ENCODE data around the gene SEC24B.

Gene SEC24B

DNA sequence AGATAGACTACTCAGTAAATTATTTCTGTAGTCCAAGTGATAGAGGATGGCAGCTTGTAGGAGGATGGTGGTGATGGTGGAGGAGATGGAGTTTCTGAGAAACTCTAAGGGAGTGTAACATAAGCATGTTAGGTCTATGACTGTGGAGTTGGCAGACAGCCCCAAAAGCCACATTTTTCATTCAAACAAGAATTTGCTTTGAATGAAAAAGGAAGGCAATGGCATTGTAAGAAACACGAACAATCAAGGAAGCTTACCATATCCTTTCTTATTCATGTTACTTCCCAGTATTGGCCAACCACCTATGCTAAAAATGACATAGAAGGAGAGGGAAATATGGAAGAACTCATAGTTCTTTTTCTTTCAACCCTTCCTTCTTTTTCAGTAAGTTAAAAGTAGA is 18.7 kb upstream of the SEC24B start:
- Histone ChIP-seq H3K36me3 (ENCODE audit: insufficient read depth, low read length) (no peaks in the 10 kb centered on the region), H3K9ac (ENCODE audit: low read depth, low read length) (no peak overlapping the region), H3K9me3 (ENCODE audit: control insufficient read depth, insufficient read depth, low read length) (no peaks in the 10 kb centered on the region), H3K4me1 (ENCODE audit: insufficient read depth, low read length) (peaks cover 41% of the 10 kb centered on the region)

DNA sequence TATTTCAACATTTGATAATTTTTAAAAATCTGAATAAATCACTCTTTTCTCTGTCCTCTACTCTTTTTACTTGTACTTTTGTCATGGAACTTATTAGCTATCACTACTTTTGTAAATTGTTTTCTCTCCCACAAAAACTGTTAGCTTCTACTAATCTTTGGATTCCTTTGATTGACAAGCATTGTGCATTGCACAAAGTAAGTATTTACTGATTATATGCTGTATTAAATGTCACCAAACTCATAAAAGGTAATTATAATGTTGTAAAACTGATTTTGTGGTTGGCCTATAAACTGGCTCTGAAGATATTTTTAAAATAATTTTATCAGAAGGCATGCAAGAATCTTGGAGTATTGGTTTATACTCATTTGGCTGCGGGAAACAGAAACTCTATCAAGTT is 15.0 kb upstream of the SEC24B start:
- no peaks in the 10 kb centered on the region for H3K36me3 ChIP-seq (ENCODE audit: insufficient read depth, low read length)

DNA sequence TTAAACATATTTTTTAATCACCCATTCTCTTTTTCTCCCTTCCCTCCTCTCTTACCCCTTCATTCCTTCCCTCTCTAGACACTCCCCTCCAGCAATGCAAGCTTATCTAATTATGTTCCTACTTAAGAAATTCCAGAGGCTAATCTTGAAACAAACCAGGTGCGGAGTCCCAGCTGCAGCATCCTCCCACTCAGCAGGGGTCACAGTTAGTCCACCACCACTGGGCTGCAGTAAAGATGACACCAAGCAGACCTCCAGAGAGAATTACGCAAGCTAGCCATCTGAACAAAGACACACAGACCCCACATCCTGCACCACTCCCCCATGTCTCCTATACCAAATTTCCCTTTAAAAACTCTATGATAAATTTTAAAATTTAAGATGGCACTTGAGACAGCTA is 13.9 kb upstream of the SEC24B start:
- H3K4me1 ChIP-seq (ENCODE audit: insufficient read depth, low read length) = peaks cover 27% of the 10 kb centered on the region
- H3K36me3 ChIP-seq (ENCODE audit: insufficient read depth, low read length) = no peaks in the 10 kb centered on the region
- no peak overlapping the region for H3K9ac ChIP-seq (ENCODE audit: low read depth, low read length)
- H3K9me3 ChIP-seq (ENCODE audit: control insufficient read depth, insufficient read depth, low read length) = no peaks in the 10 kb centered on the region

More for the DNA sequence above, 15.0 kb upstream of the SEC24B start:
- no peaks in the 10 kb centered on the region for H3K9me3 ChIP-seq (ENCODE audit: control insufficient read depth, insufficient read depth, low read length)
- peaks cover 32% of the 10 kb centered on the region for H3K4me1 ChIP-seq (ENCODE audit: insufficient read depth, low read length)
- H3K9ac ChIP-seq (ENCODE audit: low read depth, low read length) = no peak overlapping the region

DNA sequence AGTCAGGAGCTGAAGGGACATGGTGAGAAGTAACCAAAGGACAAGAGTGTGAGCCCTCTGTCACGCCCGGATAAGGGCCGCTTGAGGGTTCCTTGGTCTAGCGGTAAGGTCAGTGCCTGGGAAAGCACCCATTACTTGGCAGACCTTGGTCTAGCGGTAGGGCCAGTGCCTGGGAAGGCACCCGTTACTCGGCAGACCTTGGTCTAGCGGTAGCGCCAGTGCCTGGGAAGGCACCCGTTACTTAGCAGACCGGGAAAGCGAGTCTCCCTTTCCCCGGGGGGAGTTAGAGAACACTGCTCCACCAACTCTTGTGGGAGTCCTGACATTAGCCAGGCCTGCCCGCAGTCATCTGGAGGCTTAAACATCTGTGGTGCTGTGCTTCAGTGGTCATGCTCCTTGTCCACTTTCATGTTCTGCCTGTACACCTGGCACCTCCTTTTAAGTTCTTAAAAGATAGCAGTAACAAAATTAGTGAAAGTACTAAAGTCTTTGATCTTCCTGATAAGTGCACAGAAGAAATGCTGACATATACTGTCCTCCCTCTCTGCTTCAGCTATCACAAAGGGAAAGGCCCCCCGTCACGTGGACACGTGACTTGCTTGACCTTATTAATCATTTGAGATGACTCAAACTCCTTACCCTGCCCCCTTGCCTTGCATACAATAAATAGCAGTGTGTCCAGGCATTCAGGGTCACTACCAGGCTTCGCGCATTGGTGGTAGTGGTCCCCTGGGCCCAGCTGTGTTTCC is 9.3 kb upstream of the SEC24B start:
- H3K4me1 ChIP-seq (ENCODE audit: insufficient read depth, low read length) = peaks cover 13% of the 10 kb centered on the region
- no peak overlapping the region for H3K9ac ChIP-seq (ENCODE audit: low read depth, low read length)
- H3K9me3 ChIP-seq (ENCODE audit: control insufficient read depth, insufficient read depth, low read length) = no peaks in the 10 kb centered on the region
- no peaks in the 10 kb centered on the region for H3K36me3 ChIP-seq (ENCODE audit: insufficient read depth, low read length)

DNA sequence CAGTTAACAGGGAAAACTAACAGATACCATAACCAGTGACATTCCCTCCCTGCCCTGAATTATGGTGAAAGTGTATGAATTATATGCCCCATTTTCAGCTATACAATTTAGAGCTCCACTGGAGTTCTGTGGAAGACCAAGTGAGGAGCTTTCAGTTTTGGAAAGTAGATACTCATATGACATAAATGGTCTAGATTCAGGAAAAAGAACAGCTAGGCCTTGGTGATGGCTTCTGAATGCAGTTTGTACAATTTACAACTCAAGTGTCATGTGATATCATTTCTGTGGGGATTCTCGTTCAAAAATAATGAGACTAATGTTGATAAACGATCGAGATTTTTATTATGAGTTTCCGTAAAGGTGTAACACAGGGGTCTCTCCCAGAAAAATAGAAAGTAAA is 8.2 kb upstream of the SEC24B start:
- Histone ChIP-seq H3K9me3 (ENCODE audit: control insufficient read depth, insufficient read depth, low read length) (no peaks in the 10 kb centered on the region), H3K4me1 (ENCODE audit: insufficient read depth, low read length) (peaks cover 4% of the 10 kb centered on the region; the same call in 1 of the 2 replicates)

DNA sequence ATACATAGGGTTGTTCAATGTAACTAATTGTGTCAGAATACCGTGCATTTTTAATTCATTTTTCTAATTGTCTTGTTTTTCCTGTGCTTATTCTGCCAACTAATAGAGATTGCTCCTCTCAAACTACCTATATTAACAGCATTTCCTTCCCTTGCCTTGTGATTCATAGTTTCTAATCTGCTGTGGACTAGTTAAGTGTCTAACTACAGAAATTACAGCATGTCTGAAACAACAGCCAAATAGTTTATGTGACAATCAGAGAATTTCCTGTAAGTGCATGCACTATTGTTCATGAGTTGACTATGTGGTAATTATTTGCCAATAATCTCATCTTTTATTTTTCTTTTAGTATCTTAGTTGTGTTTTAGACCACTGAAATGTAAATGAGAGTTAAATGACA is 4.1 kb upstream of the SEC24B start:
- Histone ChIP-seq H3K4me1 (ENCODE audit: insufficient read depth, low read length) (peaks cover 5% of the 10 kb centered on the region; the same call in 1 of the 2 replicates), H3K9me3 (ENCODE audit: control insufficient read depth, insufficient read depth, low read length) (no peaks in the 10 kb centered on the region), H3K9ac (ENCODE audit: low read depth, low read length) (no peak overlapping the region), H3K36me3 (ENCODE audit: insufficient read depth, low read length) (no peaks in the 10 kb centered on the region)

More for the DNA sequence above, 8.2 kb upstream of the SEC24B start:
- Histone ChIP-seq H3K36me3 (ENCODE audit: insufficient read depth, low read length) (no peaks in the 10 kb centered on the region), H3K9ac (ENCODE audit: low read depth, low read length) (no peak overlapping the region)

DNA sequence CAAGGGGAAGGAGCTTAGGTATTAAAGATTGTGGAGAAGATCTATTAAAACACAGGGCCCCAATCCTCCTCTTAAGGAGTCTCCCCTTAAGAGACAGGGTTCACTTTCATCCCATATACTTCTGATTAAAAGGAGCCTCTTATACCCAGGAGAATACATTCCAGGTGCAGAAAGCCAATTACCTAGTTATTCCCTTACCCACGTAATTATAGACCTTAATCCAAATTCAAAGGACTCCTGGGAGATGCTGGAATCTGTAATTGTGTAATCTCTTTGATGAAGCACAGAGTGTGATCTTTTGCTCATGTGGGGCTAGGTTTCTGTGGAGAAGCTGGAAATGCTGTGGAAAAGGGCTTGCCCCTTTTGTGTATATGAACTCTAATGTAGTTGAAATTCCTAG is 1.4 kb upstream of the SEC24B start:
- 0 out of 2 replicates have a peak overlapping the region, but pooled peaks have one; percentile 99 for H3K9ac ChIP-seq (ENCODE audit: low read depth, low read length)
- no peaks in the 10 kb centered on the region for H3K9me3 ChIP-seq (ENCODE audit: control insufficient read depth, insufficient read depth, low read length)
- no peaks in the 10 kb centered on the region for H3K36me3 ChIP-seq (ENCODE audit: insufficient read depth, low read length)
- H3K4me1 ChIP-seq (ENCODE audit: insufficient read depth, low read length) = peaks cover 12% of the 10 kb centered on the region

DNA sequence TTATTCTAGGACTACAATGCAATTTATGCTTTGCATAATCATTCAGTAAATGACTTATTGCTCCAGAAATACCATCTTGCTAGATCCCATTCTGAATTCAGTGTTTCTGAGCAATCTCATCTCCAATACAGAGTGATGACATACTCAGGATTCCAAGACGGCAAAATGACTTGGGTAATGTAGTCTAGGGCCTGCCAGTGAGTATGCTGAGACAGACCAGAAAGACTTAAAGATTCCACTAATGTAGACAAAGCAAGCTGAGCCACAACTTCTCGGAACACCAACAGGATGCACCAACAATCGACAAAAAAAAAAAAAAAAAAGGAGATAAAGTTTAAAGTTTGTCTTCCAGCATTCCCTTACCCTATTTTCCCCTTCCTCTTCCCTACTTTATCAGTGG is 919 bp upstream of the SEC24B start:
- peak overlapping the region; percentile 99 for H3K9ac ChIP-seq (ENCODE audit: low read depth, low read length)
- no peaks in the 10 kb centered on the region for H3K9me3 ChIP-seq (ENCODE audit: control insufficient read depth, insufficient read depth, low read length)
- H3K4me1 ChIP-seq (ENCODE audit: insufficient read depth, low read length) = peaks cover 12% of the 10 kb centered on the region
- H3K36me3 ChIP-seq (ENCODE audit: insufficient read depth, low read length) = no peaks in the 10 kb centered on the region

DNA sequence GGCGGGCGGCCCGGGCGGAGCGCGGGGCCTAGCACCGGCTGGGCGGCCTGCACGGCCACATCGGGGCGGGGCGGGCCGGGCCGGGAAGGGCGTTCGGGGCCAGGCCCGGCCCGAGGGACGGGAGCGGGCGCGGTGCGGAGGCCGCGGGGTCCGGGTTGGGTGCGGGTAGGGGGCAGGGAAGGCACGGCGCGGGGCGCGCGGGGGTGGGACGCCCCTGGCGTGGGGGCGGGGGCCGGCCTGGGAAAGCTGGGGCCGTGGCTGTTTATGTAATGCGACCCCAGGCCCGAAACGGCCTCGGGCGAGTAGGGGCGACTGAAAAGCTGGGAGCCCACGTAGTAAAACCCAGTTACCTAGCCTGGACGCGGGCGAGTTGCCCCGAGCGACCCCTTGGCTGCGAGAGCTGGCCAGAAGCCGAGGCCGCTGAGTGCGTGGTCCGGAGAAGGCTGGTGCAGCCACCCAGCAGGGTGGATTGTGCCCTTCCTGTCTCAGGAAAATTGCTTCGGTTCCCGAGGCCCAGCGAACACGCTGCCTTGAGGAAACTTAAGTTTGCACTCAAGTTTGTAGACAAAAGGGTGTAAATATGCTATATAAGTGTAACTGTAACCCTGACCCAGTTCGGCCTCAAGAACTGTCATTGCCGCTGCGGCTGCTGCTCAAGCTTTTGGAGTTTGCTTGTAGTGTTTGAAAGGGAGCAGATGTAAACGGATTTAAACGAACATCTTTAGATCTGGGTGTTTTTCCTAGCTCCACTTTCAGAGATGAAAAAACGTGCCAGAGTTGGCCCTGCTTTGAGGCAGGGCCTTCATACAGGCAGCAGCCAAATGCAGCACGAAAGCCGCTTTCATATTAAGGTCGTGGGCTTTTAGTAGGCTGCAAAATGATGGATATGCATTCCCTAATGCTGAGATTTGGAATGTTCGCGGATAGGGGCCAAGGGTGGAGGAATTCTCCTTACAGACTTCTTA is 674 bp downstream of the SEC24B start:
- H3K9me3 ChIP-seq (ENCODE audit: control insufficient read depth, insufficient read depth, low read length) = no peaks in the 10 kb centered on the region
- H3K4me1 ChIP-seq (ENCODE audit: insufficient read depth, low read length) = peaks cover 12% of the 10 kb centered on the region
- H3K36me3 ChIP-seq (ENCODE audit: insufficient read depth, low read length) = no peaks in the 10 kb centered on the region
- peak overlapping the region; percentile 99 for H3K9ac ChIP-seq (ENCODE audit: low read depth, low read length)

DNA sequence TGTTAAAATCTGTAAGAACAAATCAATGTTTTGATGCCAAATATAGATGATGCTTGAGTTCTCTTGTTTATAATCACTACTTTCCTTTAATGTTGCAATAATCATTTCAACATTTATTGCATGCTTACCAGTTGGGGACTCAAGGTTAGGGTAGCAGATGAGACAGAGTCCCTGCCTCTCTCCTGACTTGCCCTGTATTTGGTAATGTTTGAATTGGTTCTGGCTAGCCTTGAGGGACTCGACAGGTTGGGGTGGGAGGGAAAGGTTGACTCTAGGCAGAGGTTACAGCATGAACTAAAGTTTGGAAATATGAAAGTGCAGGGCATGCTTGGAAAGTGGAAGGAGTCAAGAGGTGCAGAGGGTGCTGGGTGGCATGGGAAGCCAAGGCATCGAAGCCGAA is 2.0 kb downstream of the SEC24B start:
- peaks cover 15% of the 10 kb centered on the region for H3K4me1 ChIP-seq (ENCODE audit: insufficient read depth, low read length)
- no peaks in the 10 kb centered on the region for H3K36me3 ChIP-seq (ENCODE audit: insufficient read depth, low read length)
- no peaks in the 10 kb centered on the region for H3K9me3 ChIP-seq (ENCODE audit: control insufficient read depth, insufficient read depth, low read length)
- H3K9ac ChIP-seq (ENCODE audit: low read depth, low read length) = no peak overlapping the region; the same call in 1 of the 2 replicates

DNA sequence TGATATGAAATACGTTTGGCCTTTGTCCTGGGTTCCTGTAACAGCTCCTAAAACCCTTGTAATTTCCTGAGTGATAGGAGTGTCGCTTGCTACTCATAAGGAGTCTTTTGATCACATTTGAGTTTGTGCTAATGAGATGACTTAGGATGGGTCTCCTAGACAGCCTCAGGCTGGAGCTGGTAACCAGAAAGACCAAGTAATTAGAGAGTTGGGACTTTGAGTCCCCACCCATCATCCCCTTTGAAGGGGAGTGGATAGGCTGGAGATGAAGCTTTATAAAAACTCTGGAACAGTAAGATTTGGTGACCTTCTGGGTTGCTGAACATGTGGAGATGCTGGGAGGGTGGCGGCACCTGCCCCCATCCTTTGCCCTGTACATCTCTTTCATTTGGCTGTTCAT is 2.9 kb downstream of the SEC24B start:
- peaks cover 22% of the 10 kb centered on the region for H3K4me1 ChIP-seq (ENCODE audit: insufficient read depth, low read length)
- no peaks in the 10 kb centered on the region for H3K9me3 ChIP-seq (ENCODE audit: control insufficient read depth, insufficient read depth, low read length)
- no peak overlapping the region for H3K9ac ChIP-seq (ENCODE audit: low read depth, low read length)
- H3K36me3 ChIP-seq (ENCODE audit: insufficient read depth, low read length) = no peaks in the 10 kb centered on the region

DNA sequence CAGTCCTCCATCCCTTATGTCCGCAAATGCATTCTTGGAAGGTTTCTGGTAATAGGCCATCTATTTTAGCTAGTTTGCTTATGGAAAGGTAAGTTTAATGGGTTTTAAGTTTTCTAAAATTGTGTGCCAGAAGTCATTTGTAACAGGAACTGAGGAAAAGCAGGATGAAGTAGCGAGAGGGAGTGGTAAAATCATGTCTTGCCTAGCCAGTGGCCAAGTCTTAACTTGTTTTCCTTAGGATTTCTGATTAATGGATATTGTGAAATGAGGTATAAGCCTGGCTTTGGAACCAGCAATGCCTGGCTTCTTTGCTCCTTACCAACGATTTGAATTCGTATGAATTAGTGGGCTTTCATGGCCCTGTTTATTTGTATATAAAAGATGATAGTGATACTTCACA is 7.3 kb downstream of the SEC24B start:
- Histone ChIP-seq H3K36me3 (ENCODE audit: insufficient read depth, low read length) (peaks cover under 1% of the 10 kb centered on the region), H3K4me1 (ENCODE audit: insufficient read depth, low read length) (peaks cover 27% of the 10 kb centered on the region), H3K9me3 (ENCODE audit: control insufficient read depth, insufficient read depth, low read length) (no peaks in the 10 kb centered on the region; the same call in 1 of the 2 replicates), H3K9ac (ENCODE audit: low read depth, low read length) (no peak overlapping the region; the same call in 1 of the 2 replicates)

DNA sequence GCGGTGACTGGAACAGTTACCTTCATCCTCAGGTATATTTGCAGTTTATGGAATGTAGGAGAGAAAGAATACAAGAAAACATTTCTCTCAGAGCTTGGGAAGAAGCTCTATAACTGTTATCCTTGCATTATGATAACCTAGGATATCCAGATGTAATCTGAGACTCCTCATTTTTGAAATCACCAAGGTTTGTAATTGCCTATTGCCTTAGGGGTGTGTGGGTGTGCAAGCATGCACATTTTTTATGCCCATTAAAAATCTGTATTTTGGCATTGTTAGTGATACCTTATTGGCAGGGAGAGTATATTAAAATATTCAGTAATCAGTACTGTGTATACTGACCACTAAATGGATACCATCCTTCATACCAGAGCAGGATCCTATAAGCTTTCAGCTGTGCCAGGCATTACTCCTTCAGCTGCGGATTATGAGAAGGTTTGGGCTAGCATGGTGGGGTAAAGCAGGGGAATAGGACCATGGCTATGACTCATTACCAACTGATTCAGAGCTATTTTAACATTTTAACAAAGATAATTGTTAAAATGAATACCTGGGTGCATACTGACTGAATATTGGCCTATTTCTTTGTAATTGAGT is 8.3 kb downstream of the SEC24B start:
- peaks cover 25% of the 10 kb centered on the region; the same call in 1 of the 2 replicates for H3K4me1 ChIP-seq (ENCODE audit: insufficient read depth, low read length)
- H3K9ac ChIP-seq (ENCODE audit: low read depth, low read length) = no peak overlapping the region
- H3K9me3 ChIP-seq (ENCODE audit: control insufficient read depth, insufficient read depth, low read length) = no peaks in the 10 kb centered on the region; the same call in 1 of the 2 replicates
- peaks cover 5% of the 10 kb centered on the region for H3K36me3 ChIP-seq (ENCODE audit: insufficient read depth, low read length)

DNA sequence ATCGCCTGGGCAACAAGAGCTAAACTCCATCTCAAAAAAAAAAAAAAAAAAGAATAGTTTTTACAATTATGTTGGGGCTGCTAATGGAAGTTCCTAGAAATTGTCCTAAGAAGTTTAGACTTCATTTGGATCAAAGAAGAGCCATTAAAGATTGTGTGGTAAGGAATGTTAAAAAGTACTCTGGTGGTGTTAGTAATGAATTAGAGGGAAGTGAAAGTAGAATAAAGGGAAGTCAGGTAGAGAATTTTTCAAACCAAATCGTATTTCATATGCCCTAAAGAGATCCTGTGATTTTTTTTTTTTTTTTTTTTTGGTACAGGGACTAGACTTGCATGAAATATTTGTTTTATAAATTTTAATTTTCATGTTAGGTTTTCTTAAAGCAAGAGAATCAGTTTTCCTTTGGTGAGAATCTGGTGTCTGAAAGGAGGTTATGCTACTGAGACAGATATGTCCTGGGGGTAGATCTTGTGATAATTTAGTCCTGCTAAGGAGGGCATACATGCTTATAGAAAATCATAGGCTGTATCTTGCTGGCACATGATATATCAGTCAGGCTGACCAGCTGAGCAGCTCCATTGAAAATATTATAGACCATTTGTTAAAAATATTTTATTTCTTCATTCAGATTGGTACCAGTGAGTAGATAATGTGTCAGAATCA is 10.7 kb downstream of the SEC24B start:
- Histone ChIP-seq H3K9me3 (ENCODE audit: control insufficient read depth, insufficient read depth, low read length) (no peaks in the 10 kb centered on the region; the same call in 1 of the 2 replicates), H3K4me1 (ENCODE audit: insufficient read depth, low read length) (peaks cover 25% of the 10 kb centered on the region; the same call in 1 of the 2 replicates), H3K9ac (ENCODE audit: low read depth, low read length) (no peak overlapping the region), H3K36me3 (ENCODE audit: insufficient read depth, low read length) (peaks cover 5% of the 10 kb centered on the region)
